NCI-H1930 (cell line): ENCODE results near the gene ZBED1.
"Not testable (repeated sequence)": the region's sequence is repeated elsewhere in the genome, so short reads cannot be mapped to it uniquely, and the experiment has no call there.

Experiments
- DNase-seq, 2 experiments: peaks; one replicate each; lab custom pipeline; 2025; lab: John Stamatoyannopoulos, UW

ZBED1 gene

GRCh38 chrX:2474963-2475726, 25.6 kb downstream of the ZBED1 start:
- DNase-seq: no peak

- DNase-seq: no peak
Measured at GRCh38 chrX:2474280-2474962, 26.4 kb downstream of the ZBED1 start.

DNA sequence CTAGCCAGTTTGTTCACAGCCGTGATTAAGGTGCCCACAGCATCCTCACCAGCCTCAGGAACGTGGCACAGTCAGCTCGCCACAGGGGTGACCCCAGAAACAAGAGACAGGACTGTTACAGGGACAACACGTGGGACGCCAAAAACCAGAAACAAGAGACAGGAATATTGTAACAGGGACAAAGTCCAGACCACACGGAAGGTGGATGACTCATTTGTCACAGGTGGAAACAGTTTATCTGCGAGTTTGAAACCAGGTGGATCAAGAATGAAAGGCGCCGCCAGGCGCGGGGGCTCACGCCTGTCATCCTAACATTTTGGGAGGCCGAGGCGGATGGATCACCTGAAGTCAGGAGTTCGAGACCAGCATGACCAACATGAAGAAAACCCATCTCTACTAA, 27.7 kb downstream of the ZBED1 start:
- not testable (repeated sequence) for DNase-seq

- no peak for DNase-seq
Measured at GRCh38 chrX:2471641-2472040, 29.1 kb downstream of the ZBED1 start.

- DNase-seq: not testable (repeated sequence)
Measured at GRCh38 chrX:2471126-2471525, 29.6 kb downstream of the ZBED1 start.

DNA sequence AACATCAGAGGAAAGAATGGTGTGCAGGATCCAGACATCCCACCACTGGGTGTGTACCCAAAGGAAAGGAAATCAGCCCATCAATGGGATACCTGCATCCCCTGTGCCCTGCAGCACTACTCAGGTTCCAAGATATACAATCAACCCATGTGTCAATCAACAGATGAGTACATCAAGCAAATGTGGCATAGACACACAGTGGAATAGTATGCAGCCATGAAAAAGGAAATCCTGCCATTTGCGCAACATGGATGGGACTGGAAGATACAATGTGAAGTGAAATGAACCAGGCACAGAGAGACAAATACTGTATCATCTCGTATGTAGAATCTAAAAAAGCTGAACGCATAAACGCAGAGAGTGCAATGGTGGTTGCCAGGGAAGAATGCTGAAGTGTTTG, 30.9 kb downstream of the ZBED1 start:
- not testable (repeated sequence) for DNase-seq

DNA sequence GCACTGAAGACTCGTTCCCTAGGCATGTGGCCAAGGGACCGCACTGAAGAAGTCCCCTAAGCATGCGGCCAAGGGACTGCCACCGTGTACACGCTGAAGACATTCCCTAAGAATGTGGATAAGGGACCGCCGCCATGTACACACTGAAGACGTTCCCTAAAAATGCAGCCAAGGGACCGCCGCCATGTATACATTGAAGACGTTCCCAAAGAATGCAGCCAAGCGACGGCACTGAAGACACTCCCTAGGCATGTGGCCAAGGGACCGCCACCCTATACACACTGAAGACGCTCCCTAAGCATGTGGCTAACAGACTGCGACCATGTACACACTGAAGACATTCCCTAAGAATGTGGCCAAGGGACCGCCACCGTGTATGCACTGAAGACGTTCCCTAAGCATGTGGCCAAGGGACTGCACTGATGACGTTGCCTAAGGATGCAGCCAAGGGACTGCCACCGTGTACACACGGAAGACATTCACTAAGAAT, 31.5 kb downstream of the ZBED1 start:
- no peak for DNase-seq

DNA sequence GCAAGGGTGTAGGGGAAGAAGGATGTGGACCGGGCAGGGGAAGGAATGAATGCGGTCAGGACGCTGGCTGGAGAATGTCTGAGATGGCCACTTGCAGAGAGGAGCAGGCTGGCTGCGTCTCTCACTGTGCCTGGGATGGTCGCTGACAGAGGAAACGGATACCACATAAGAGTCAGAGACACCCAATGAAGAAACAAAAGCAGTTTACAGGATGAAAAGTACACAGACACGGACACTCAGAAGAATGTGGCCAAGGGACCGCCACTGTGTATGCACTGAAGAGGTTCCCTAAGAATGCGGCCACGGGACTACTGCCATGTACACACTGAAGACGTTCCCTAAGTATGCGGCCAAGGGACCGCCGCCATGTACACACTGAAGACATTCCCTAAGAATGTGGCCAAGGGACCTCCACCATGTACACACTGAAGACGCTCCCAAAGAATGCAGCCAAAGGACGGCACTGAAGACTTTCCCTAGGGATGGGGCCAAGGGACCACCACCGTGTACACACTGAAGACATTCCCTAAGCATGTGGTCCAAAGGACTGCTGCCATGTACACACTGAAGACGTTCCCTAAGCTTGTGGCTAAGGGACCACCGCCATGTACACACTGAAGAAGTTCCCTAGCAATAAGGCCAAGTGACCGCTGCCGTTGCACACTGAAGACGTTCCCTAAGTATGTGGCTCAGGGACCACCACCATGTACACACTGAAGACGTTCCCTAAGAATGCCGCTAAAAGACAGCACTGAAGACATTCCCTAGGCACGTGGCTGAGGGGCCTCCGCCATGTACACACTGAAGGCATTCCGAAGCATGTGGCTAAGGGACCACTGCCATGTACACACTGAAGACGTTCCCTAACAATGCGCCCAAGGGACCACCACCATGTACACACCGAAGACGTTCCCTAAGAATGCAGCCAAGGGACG, 32.2 kb downstream of the ZBED1 start:
- no peak for DNase-seq

DNA sequence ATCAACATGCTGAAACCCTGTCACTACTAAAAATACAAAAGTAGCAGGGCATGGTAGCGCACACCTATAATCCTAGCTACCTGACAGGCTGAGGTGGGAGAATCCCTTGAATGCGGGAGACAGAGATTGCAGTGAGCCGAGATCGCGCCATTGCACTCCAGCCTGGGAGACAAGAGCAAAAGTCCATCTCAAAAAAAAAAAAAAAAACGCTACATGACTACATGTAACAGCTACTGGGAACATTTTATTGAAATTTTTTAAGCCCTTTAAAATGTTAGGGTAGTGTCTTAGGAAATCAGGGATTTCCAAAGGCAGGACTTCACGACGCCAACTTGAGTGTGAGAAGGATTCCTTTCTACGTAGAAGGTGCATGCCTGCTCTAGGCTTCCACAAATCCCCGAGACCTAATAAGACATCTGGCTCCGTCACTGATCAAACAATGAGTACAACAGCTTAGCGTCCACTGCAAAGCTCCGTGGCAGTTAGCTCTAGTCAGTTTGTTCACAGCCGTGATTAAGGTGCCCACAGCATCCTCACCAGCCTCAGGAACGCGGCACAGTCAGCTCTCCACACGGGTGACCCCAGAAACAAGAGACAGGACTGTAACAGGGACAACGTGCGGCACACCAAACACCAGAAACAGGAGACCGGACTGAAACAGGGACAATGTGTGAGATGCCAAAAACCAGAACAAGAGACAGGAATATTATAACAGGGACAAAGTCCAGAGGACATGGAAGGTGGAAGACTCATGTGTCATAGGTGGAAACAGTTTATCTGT, 33.7 kb downstream of the ZBED1 start:
- DNase-seq: no peak

DNA sequence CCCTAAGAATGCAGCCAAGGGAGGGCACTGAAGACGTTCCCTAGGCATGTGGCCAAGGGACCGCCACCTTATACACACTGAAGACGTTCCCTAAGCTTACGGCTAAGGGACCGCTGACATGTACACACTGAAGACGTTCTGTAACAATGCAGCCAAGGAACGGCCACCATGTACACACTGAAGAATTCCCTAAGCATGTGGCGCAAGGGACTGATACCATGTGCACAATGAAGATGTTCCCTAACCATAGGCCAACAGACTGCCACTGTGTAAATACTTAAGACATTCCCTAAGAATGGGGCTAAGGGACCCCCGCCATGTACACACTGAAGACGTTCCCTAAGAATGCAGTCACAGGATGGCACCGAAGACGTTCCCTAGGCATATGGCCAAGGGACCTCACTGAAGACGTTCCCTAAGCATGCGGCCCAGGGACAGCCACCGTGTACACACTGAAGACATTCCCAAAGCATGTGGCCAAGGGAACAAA, 36.1 kb downstream of the ZBED1 start:
- no peak for DNase-seq

DNA sequence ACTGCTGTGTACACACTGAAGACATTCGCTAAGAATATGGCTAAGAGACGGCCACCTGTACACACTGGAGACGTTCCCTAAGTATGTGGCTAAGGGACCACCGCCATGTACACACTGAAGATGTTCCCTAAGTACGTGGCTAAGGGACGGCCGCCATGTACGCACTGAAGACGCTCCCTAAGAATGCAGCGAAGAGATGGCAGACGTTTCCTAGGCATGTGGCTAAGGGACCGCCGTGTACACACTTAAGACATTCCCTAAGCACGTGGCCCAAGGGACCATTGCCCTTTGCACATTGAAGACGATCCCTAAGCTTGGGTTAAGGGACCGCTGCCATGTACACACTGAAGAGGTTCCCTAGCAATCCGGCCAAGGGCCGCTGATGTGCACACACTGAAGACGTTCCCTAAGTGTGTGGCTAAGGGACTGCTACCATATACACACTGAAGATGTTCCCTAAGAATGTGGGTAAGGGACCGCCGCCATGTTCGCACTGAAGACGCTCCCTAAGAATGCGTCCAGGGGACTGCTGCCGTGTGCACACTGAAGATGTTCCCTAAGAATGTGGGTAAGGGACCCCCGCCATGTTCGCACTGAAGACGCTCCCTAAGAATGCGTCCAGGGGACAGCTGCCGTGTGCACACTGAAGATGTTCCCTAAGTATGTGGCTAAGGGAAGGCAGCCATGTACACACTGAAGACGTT, 36.7 kb downstream of the ZBED1 start:
- no peak for DNase-seq

GRCh38 chrX:2463481-2463880, 37.3 kb downstream of the ZBED1 start:
- not testable (repeated sequence) for DNase-seq

DNA sequence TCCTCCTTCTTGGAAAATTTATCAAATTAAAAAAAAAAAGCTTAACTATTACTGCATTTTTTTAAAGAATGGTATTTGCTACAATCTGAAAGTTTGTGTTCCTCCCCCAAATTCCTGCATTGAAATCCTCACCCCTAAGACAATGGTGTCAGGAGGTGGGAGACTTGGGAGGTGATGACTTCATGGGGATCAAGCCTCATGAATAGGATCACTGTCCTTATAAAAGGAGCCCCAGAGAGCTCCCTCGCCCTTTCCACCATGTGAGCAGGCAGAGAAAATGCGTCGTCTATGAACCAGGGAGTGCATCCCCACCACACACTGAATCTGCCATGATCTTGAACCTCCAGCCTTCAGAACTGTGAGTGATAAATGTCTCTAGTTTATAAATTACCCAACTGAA, 38.0 kb downstream of the ZBED1 start:
- no peak for DNase-seq

GRCh38 chrX:2462074-2462473, 38.7 kb downstream of the ZBED1 start:
- DNase-seq: no peak

GRCh38 chrX:2461711-2462016, 39.1 kb downstream of the ZBED1 start:
- DNase-seq: no peak

- DNase-seq: not testable (repeated sequence)
Measured at GRCh38 chrX:2460821-2461710, 39.7 kb downstream of the ZBED1 start.

DNA sequence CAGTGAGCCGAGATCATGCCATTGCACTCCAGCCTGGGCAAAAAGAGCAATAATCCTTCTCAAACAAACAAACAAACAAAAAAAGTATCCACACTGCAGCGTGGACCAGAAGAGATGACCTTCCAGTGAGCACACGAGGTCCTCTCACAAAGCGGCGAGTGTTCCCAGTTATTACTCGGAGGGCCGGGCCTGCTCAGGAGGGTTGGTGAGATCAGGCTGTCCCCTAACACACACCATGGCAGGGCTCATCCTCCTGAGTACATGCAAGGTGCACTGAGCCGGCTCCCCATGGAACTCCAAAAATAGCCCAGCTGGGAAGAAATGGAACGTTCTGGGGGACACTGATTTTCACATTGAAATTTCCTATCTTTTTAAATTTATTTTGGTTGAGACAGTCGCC, 40.7 kb downstream of the ZBED1 start:
- not testable (repeated sequence) for DNase-seq

DNA sequence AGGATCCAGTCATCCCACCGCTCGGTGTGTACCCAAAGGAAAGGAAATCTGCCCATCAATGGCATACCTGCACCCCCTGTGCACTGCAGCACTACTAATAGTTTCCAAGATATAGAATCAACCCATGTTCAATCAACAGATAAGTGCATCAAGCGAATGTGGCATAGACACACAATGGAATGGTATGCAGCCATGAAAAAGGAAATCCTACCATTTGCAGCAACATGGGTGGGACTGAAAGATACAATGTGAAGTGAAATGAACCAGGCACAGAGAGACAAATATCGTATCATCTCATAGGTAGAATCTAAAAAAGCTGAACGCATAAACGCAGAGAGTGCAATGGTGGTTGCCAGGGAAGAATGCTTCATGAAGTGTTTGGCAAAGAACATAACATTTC, 42.5 kb downstream of the ZBED1 start:
- no peak for DNase-seq

GRCh38 chrX:2457289-2458133, 43.3 kb downstream of the ZBED1 start:
- no peak for DNase-seq
